Germinal center (tissue), 1 donor: ENCODE data around the gene ATP6V0E1.

Experiments used
- DNase-seq: peaks from one replicate; pipeline ENCODE4 v3.0.0; 2012; ENCODE audit warnings: mixed read lengths, low spot score

ATP6V0E1 gene

GRCh38 chr5:173078878-173079277, 95.3 kb downstream of the ATP6V0E1 start:
- DNase-seq, result no peak
